Pancreas (tissue), 10 donors: ENCODE data around the gene GLTPD2. TPM values are rescaled to one million over a fixed set of nuclear protein-coding genes. Genes with fewer than 3 reads are reported as not detected.
A peak's percentile ranks its signal among the peaks of the same experiment; 100 is the strongest.

ENCODE experiments used
- ATAC-seq, 4 donors: fragments of 200-7000 bp; cut with Tn5 transposase; one replicate each; pipeline versions ENCODE4 v1.8.0 to v1.9.1; 2020; ENCODE audit warnings: mild to moderate bottlenecking in 4 of 4, moderate library complexity in 4 of 4
- DNase-seq, 6 donors: peaks; one replicate each; pipeline ENCODE4 v3.0.0-alpha.2; 2020
- FAIRE-seq: peaks from 2 replicates; lab custom pipeline; 2012; peaks lifted over from hg19 to GRCh38; lab: Jason Lieb, UNC
- H3K27ac ChIP-seq, 4 donors: fragments of 200-600 bp; sonication (generic); 1 replicate in 3 of 4; 2 replicates in 1 of 4; pipeline versions ENCODE4 v1.5.0 to v1.8.0; 2020
- H3K27me3 ChIP-seq, 4 donors: fragments of 200-600 bp; one replicate each; pipeline ENCODE4 v1.8.0; 2021
- H3K36me3 ChIP-seq, 3 donors: fragments of 200-600 bp; sonication (generic) in 1 of 3; one replicate each; pipeline versions ENCODE4 v1.5.0 to v1.8.0; 2020 to 2021
- H3K4me1 ChIP-seq, 3 donors: fragments of 200-600 bp; one replicate each; pipeline ENCODE4 v1.8.0; 2021
- H3K4me3 ChIP-seq, 4 donors: fragments of 200-600 bp; sonication (generic) in 2 of 4; one replicate each; pipeline versions ENCODE4 v1.5.0 to v1.8.0; 2020 to 2021
- H3K9me3 ChIP-seq, 4 donors: fragments of 200-600 bp; one replicate each; pipeline ENCODE4 v1.8.0; 2021
- CTCF ChIP-seq, 4 donors: fragments of 200-600 bp; sonication (generic) in 3 of 4; IDR thresholded peaks; one replicate each; pipeline versions ENCODE4 v1.5.0 to v1.8.0; 2021; ENCODE audit warnings: antibody characterized with exemption in 4 of 4
- WGBS, 2 donors: extraction: QIAGEN DNeasy Blood & Tissue Kit; methylation state at CpG; one replicate each; pipeline ENCODE4 v1.1.7; 2013; 5-methylcytosine and 5-hydroxymethylcytosine counted together
- intact Hi-C, 3 donors: fragments of 100-400 bp; cut with DNase I; formaldehyde crosslinking; loops; one replicate each; pipeline versions ENCODE4 v1.11.1 to v1.14.2; 2022
- polyA plus RNA-seq, 2 donors: library from polyadenylated mRNA; stranded (reverse); fragments of 200-250 nt; gene quantifications; one replicate each; pipeline ENCODE4 v1.2.3, GENCODE V29; 2013
- total RNA-seq, 6 donors: library from RNA; stranded (reverse); fragmentation: NEBNext Ultra II Directional in 4 of 6; extraction: Animal tissue kit (Norgen Biotek cat#: 25700) in 4 of 6; gene quantifications; one replicate each; pipeline versions ENCODE4 v1.2.1 to v1.2.4, GENCODE V29; 2021 to 2023
- donor health status: healthy with polysubstance abuse.
- donor health status: DM: no; HTN: no; CAD: no; lungs with moderate emphysema.
- donor health status: DM: no; HTN: no; CAD: no.
- donor health status: control.
- donor health status: control.
- donor health status: Bipolar disorder and iron deficiency.
- donor health status: DM: yes; HTN: yes; CAD: no.
- donor health status: DM: no; HTN: no; CAD: no.
- donor health status: DM: no; HTN: no; CAD: no.
- donor health status: DM: yes; HTN: yes; CAD: no.

The GLTPD2 gene
- total and polyA plus RNA-seq, 8 donors: 0.23 to 0.39 TPM; not detected in 6

- TF ChIP-seq CTCF (IDR thresholded peaks at IDR 0.05): no peak
- intact Hi-C loops: loop anchor here in 2 of 3 donors (5.0 to 10.0 kb wide), 3 partner anchors 51 to 101 kb away; partner anchors contain the start of genes CXCL16 (in 1 of the 2), MED11 (in 1 of the 2) and ZMYND15 (in 1 of the 2)
- DNase-seq: peak in 2 of 6 donors; percentile 59 to 72
- H3K27ac ChIP-seq: no peak within 1 kb of the TSS
- peaks cover 0 to 20% (median 4%) of the 10 kb centered on the region in 3 donors for H3K4me1 ChIP-seq
- no peaks in the 10 kb centered on the region for H3K9me3 ChIP-seq
- no peak for FAIRE-seq
- H3K36me3 ChIP-seq: no peaks in the 10 kb centered on the region
- ATAC-seq: no peak
- 9 to 12% methylated on average over 24 of the region's 24 CpGs for WGBS, 2 donors
- H3K4me3 ChIP-seq: peak within 1 kb of the TSS in 1 of 4 donors; percentile 22
- peaks cover 0 to 16% (median 0%) of the 10 kb centered on the region in 4 donors for H3K27me3 ChIP-seq
Observed at GRCh38 chr17:4786106-4786511, 2.7 kb upstream of the GLTPD2 start, which contains the start of gene VMO1. VMO1 (minus strand) TSS chr17:4786364; CDS start chr17:4786352, 12 bp downstream.

- H3K27ac ChIP-seq: no peak overlapping the region
- H3K27me3 ChIP-seq: peaks cover 0 to 16% (median 0%) of the 10 kb centered on the region in 4 donors
- 22 to 24% methylated on average over 6 of the region's 6 CpGs for WGBS, 2 donors
- peaks cover 0 to 20% (median 4%) of the 10 kb centered on the region in 3 donors for H3K4me1 ChIP-seq
- peak in 1 of 6 donors; percentile 7 for DNase-seq
- ATAC-seq: no peak
- no peaks in the 10 kb centered on the region for H3K9me3 ChIP-seq
- no peak for TF ChIP-seq CTCF (IDR thresholded peaks at IDR 0.05)
- H3K4me3 ChIP-seq: peak overlapping the region in 1 of 4 donors; percentile 22
- no peaks in the 10 kb centered on the region for H3K36me3 ChIP-seq
- intact Hi-C loops: loop anchor here in 2 of 3 donors (5.0 to 10.0 kb wide), 3 partner anchors 52 to 101 kb away; partner anchors contain the start of genes CXCL16 (in 1 of the 2), MED11 (in 1 of the 2) and ZMYND15 (in 1 of the 2)
- FAIRE-seq: no peak
Observed at GRCh38 chr17:4786516-4786915, 2.2 kb upstream of the GLTPD2 start.

- H3K27me3 ChIP-seq: peaks cover 0 to 9% (median 0%) of the 10 kb centered on the region in 4 donors
- no peaks in the 10 kb centered on the region for H3K9me3 ChIP-seq
- H3K36me3 ChIP-seq: no peaks in the 10 kb centered on the region
- H3K4me1 ChIP-seq: peaks cover 0 to 20% (median 4%) of the 10 kb centered on the region in 3 donors
- H3K27ac ChIP-seq: no peak overlapping the region
- no peak for ATAC-seq
- 79 to 81% methylated on average over 14 of the region's 14 CpGs for WGBS, 2 donors
- DNase-seq: peak in 1 of 6 donors; percentile 3
- H3K4me3 ChIP-seq: peak overlapping the region in 1 of 4 donors; percentile 58
- TF ChIP-seq CTCF (IDR thresholded peaks at IDR 0.05): no peak
- intact Hi-C loops: loop anchor here in 2 of 3 donors (5.0 to 10.0 kb wide), 3 partner anchors 53 to 99 kb away; partner anchors contain the start of genes CXCL16 (in 1 of the 2), MED11 (in 1 of the 2) and ZMYND15 (in 1 of the 2)
- FAIRE-seq: no peak
Observed at GRCh38 chr17:4788159-4788806, 481 bp upstream of the GLTPD2 start.

GRCh38 chr17:4789701-4789950 is 862 bp downstream of the GLTPD2 start:
- no peak for DNase-seq
- intact Hi-C loops: loop anchor here in 2 of 3 donors (5.0 to 10.0 kb wide), 3 partner anchors 55 to 98 kb away; partner anchors contain the start of genes CXCL16 (in 1 of the 2), MED11 (in 1 of the 2) and ZMYND15 (in 1 of the 2)
- Histone ChIP-seq H3K4me1 (peaks cover 0 to 20% (median 4%) of the 10 kb centered on the region in 3 donors), H3K27me3 (no peaks in the 10 kb centered on the region), H3K36me3 (no peaks in the 10 kb centered on the region), H3K9me3 (no peaks in the 10 kb centered on the region), H3K4me3 (peak overlapping the region; percentile 53 to 71 (median 58)), H3K27ac (peak overlapping the region; percentile 93 to 98 (median 98))
- ATAC-seq: no peak
- no peak for TF ChIP-seq CTCF (IDR thresholded peaks at IDR 0.05)
- 0 to 1% methylated on average over 19 to 25 of the region's 25 CpGs for WGBS, 2 donors
- no peak for FAIRE-seq
